H1 (cell line): ENCODE measurements around the gene QSOX1. TPM values are rescaled to one million over a fixed set of nuclear protein-coding genes. Genes with fewer than 3 reads are reported as not detected.

Source experiments
- CTCF ChIA-PET: fragments of 300-600 bp; sonication (Branson Sonifier 250); formaldehyde crosslinking; loops from one replicate; lab custom pipeline; 2021; ENCODE audit not compliant: partially characterized antibody; lab: Charles Lee
- POLR2A ChIA-PET: fragments of 300-600 bp; sonication (Branson Sonifier 250); formaldehyde crosslinking; loops from one replicate; lab custom pipeline; 2021; ENCODE audit warnings: inconsistent platforms; ENCODE audit not compliant: partially characterized antibody; lab: Charles Lee
- DNase-seq, 2 experiments: peaks; one replicate each; pipeline versions ENCODE4 v3.0.0 to v3.0.0-alpha.2; 2010 to 2022; ENCODE audit warnings: low spot score in 2 of 2, low read depth in 1 of 2, mixed read lengths in 1 of 2
- FAIRE-seq: peaks from 2 replicates; lab custom pipeline; 2011; peaks lifted over from hg19 to GRCh38; lab: Jason Lieb, UNC
- H2AFZ ChIP-seq: 2 replicates; pipeline ENCODE4 v1.8.1; 2012; ENCODE audit warnings: low read length, inconsistent platforms
- H2AK5ac ChIP-seq: 2 replicates; pipeline ENCODE4 v1.6.1; 2013; ENCODE audit warnings: low read depth, low read length
- H2BK120ac ChIP-seq: replicated peaks from 2 replicates; pipeline ENCODE3; 2013; ENCODE audit warnings: low read depth, low read length, inconsistent platforms
- H2BK12ac ChIP-seq: 2 replicates; pipeline ENCODE4 v1.6.1; 2013; ENCODE audit warnings: low read depth, low read length
- H2BK15ac ChIP-seq: 2 replicates; pipeline ENCODE4 v1.6.1; 2013; ENCODE audit warnings: low read length
- H2BK20ac ChIP-seq: 2 replicates; pipeline ENCODE4 v1.6.1; 2013; ENCODE audit warnings: low read length
- H2BK5ac ChIP-seq: 2 replicates; pipeline ENCODE4 v1.6.1; 2013; ENCODE audit warnings: low read depth, low read length
- H3K14ac ChIP-seq: 2 replicates; pipeline ENCODE4 v1.6.1; 2013; ENCODE audit warnings: inconsistent platforms; ENCODE audit not compliant: insufficient read length
- H3K18ac ChIP-seq: 2 replicates; pipeline ENCODE4 v1.6.1; 2013; ENCODE audit warnings: low read length; ENCODE audit errors: extremely low read depth
- H3K23ac ChIP-seq: 2 replicates; pipeline ENCODE4 v1.6.1; 2013; ENCODE audit warnings: inconsistent platforms; ENCODE audit not compliant: insufficient read length
- H3K23me2 ChIP-seq: 2 replicates; pipeline ENCODE4 v1.6.1; 2013; ENCODE audit warnings: low read depth, low read length
- H3K27ac ChIP-seq: 2 replicates; pipeline ENCODE4 v1.6.1; 2011; ENCODE audit warnings: low read depth, low read length, inconsistent platforms
- H3K27me3 ChIP-seq, 4 experiments: replicated peaks in 1 of 4; 1 replicate in 1 of 4; 2 replicates in 3 of 4; pipeline versions ENCODE4 v1.6.1 to v1.8.1; 2011 to 2013; ENCODE audit warnings: low read length in 3 of 4, mild to moderate bottlenecking in 3 of 4, inconsistent platforms in 2 of 4, mixed read lengths in 2 of 4, moderate library complexity in 1 of 4; ENCODE audit not compliant: control insufficient read depth in 3 of 4, insufficient read depth in 3 of 4; ENCODE audit errors: extremely low read depth in 1 of 4
- H3K36me3 ChIP-seq, 4 experiments: 2 replicates each; pipeline versions ENCODE4 v1.6.1 to v1.8.1; 2011 to 2013; ENCODE audit warnings: mild to moderate bottlenecking in 4 of 4, low read length in 3 of 4, moderate library complexity in 2 of 4, control low read depth in 1 of 4, inconsistent platforms in 1 of 4; ENCODE audit not compliant: insufficient read depth in 4 of 4, control insufficient read depth in 2 of 4
- H3K4ac ChIP-seq: replicated peaks from 2 replicates; pipeline ENCODE3; 2013; ENCODE audit warnings: low read length, low read depth, mixed read lengths, inconsistent platforms; ENCODE audit not compliant: insufficient read length
- H3K4me1 ChIP-seq, 4 experiments: replicated peaks in 1 of 4; 1 replicate in 1 of 4; 2 replicates in 3 of 4; pipeline versions ENCODE4 v1.6.1 to v1.8.1; 2011 to 2013; ENCODE audit warnings: low read length in 3 of 4, inconsistent platforms in 2 of 4, mixed read lengths in 1 of 4; ENCODE audit not compliant: insufficient read depth in 4 of 4, control insufficient read depth in 3 of 4
- H3K4me2 ChIP-seq, 2 experiments: 2 replicates each; pipeline versions ENCODE4 v1.6.1 to v1.8.1; 2011 to 2013; ENCODE audit warnings: low read depth in 2 of 2, low read length in 2 of 2, control low read depth in 1 of 2, inconsistent platforms in 1 of 2, mild to moderate bottlenecking in 1 of 2; ENCODE audit not compliant: insufficient read depth in 1 of 2
- H3K4me3 ChIP-seq, 4 experiments: fragments of 200-600, 300-600 bp in 1 of 4; sonication (generic), shearing (Covaris generic), sonication (Bioruptor Twin) in 1 of 4; 2 replicates each; pipeline versions ENCODE4 v1.5.1 to v1.8.1; 2011 to 2016; ENCODE audit warnings: low read length in 4 of 4, low read depth in 3 of 4, control low read depth in 2 of 4, inconsistent platforms in 2 of 4, mild to moderate bottlenecking in 2 of 4, mixed read lengths in 1 of 4, moderate library complexity in 1 of 4; ENCODE audit not compliant: insufficient read depth in 2 of 4; ENCODE audit errors: extremely low read depth in 1 of 4
- H3K56ac ChIP-seq: replicated peaks from 2 replicates; pipeline ENCODE3; 2013; ENCODE audit warnings: low read depth, mild to moderate bottlenecking, mixed read lengths, low read length, inconsistent platforms; ENCODE audit not compliant: insufficient read length
- H3K79me1 ChIP-seq: 2 replicates; pipeline ENCODE4 v1.6.1; 2013; ENCODE audit warnings: low read depth, low read length, control low read depth
- H3K79me2 ChIP-seq, 2 experiments: 2 replicates each; pipeline versions ENCODE4 v1.6.1 to v1.8.1; 2012 to 2013; ENCODE audit warnings: low read length in 2 of 2, mild to moderate bottlenecking in 2 of 2, inconsistent platforms in 1 of 2; ENCODE audit not compliant: insufficient read depth in 2 of 2, control insufficient read depth in 1 of 2
- H3K9ac ChIP-seq, 4 experiments: replicated peaks in 1 of 4; 1 replicate in 1 of 4; 2 replicates in 3 of 4; pipeline versions ENCODE4 v1.6.1 to v1.8.1; 2011 to 2013; ENCODE audit warnings: low read depth in 3 of 4, low read length in 3 of 4, control low read depth in 2 of 4, mild to moderate bottlenecking in 2 of 4, moderate library complexity in 2 of 4, inconsistent platforms in 1 of 4; ENCODE audit errors: extremely low read depth in 1 of 4
- H3K9me3 ChIP-seq, 2 experiments: 2 replicates each; pipeline versions ENCODE4 v1.6.1 to v1.8.1; 2012 to 2013; ENCODE audit warnings: mild to moderate bottlenecking in 2 of 2, moderate library complexity in 2 of 2, control low read depth in 1 of 2, inconsistent platforms in 1 of 2, low read depth in 1 of 2, low read length in 1 of 2, mixed read lengths in 1 of 2; ENCODE audit not compliant: insufficient read depth in 2 of 2
- H4K20me1 ChIP-seq, 2 experiments: replicated peaks in 1 of 2; 2 replicates each; pipeline versions ENCODE3 to v1.8.1; 2011 to 2013; ENCODE audit warnings: inconsistent platforms in 2 of 2, low read length in 2 of 2, mild to moderate bottlenecking in 1 of 2; ENCODE audit not compliant: insufficient read depth in 2 of 2, control insufficient read depth in 1 of 2
- H4K5ac ChIP-seq: 2 replicates; pipeline ENCODE4 v1.6.1; 2013; ENCODE audit warnings: low read length, low read depth, mixed read lengths, inconsistent platforms; ENCODE audit not compliant: insufficient read length
- H4K8ac ChIP-seq: 2 replicates; pipeline ENCODE4 v1.8.0; 2013; ENCODE audit warnings: mild to moderate bottlenecking, moderate library complexity, low read length, inconsistent platforms; ENCODE audit not compliant: insufficient read depth; ENCODE audit errors: extremely low read depth
- H4K91ac ChIP-seq: replicated peaks from 2 replicates; pipeline ENCODE3; 2013; ENCODE audit warnings: low read length, mixed read lengths, inconsistent platforms; ENCODE audit not compliant: insufficient read length
- ATF2 ChIP-seq: IDR thresholded peaks from 2 replicates; pipeline ENCODE4 v1.6.1; 2012; ENCODE audit warnings: low read length, inconsistent platforms
- ATF3 ChIP-seq: IDR thresholded peaks from 2 replicates; pipeline ENCODE4 v1.6.1; 2011; ENCODE audit warnings: low read depth, mild to moderate bottlenecking, low read length; ENCODE audit not compliant: insufficient read depth
- EGR1 ChIP-seq: IDR thresholded peaks from 2 replicates; pipeline ENCODE4 v1.6.1; 2011; ENCODE audit warnings: low read depth, low read length, borderline replicate concordance
- EP300 ChIP-seq, 2 experiments: IDR thresholded peaks; 1 replicate in 1 of 2; 2 replicates in 1 of 2; pipeline ENCODE4 v1.6.1; 2011 to 2012; ENCODE audit warnings: low read depth in 2 of 2, low read length in 2 of 2, mild to moderate bottlenecking in 2 of 2, borderline replicate concordance in 1 of 2, inconsistent platforms in 1 of 2, moderate library complexity in 1 of 2
- EZH2 ChIP-seq: fragments of 200-600 bp; sonication (generic); IDR thresholded peaks from 2 replicates; pipeline ENCODE4 v1.7.1; 2012; ENCODE audit warnings: low read depth, mild to moderate bottlenecking, moderate library complexity, low read length, inconsistent platforms; ENCODE audit not compliant: severe bottlenecking
- NANOG ChIP-seq: IDR thresholded peaks from 2 replicates; pipeline ENCODE4 v1.6.1; 2011; ENCODE audit warnings: low read length, low read depth, mild to moderate bottlenecking, inconsistent platforms; ENCODE audit not compliant: insufficient read depth, poor library complexity, severe bottlenecking
- RAD21 ChIP-seq, 2 experiments: IDR thresholded peaks in 1 of 2; conservative IDR thresholded peaks in 1 of 2; 2 replicates each; pipeline ENCODE4 v1.6.1; 2011; ENCODE audit warnings: low read depth in 2 of 2, low read length in 2 of 2, improper control_type of control experiment in 1 of 2, inconsistent platforms in 1 of 2, mild to moderate bottlenecking in 1 of 2, moderate library complexity in 1 of 2
- TAF7 ChIP-seq: optimal IDR thresholded peaks from 2 replicates; pipeline ENCODE3; 2011; ENCODE audit warnings: low read depth, mild to moderate bottlenecking, inconsistent platforms, low read length, moderate library complexity, borderline replicate concordance
- TCF12 ChIP-seq: IDR thresholded peaks from 2 replicates; pipeline ENCODE4 v1.6.1; 2011; ENCODE audit warnings: low read depth, mild to moderate bottlenecking, low read length
- WGBS, 2 experiments: shearing (Covaris generic) in 1 of 2; methylation state at CpG; one replicate each; pipeline versions ENCODE4 v1.1.6 to v1.1.7; 2013 to 2015; ENCODE audit warnings: low lambda C conversion rate in 2 of 2, mixed read lengths in 2 of 2, inconsistent platforms in 1 of 2, low coverage in 1 of 2, missing lambda C conversion rate in 1 of 2; ENCODE audit not compliant: insufficient replicate concordance in 2 of 2, insufficient coverage in 1 of 2, insufficient read length in 1 of 2; ENCODE audit errors: extremely low coverage in 1 of 2, missing lambda C conversion rate in 1 of 2; 5-methylcytosine and 5-hydroxymethylcytosine counted together
- polyA plus RNA-seq, 7 experiments: library from polyadenylated mRNA; depleted of rRNA in 3 of 7; stranded (reverse) in 5 of 7; unstranded in 2 of 7; fragments of >200 nt in 5 of 7; fragments of 200-250 nt in 2 of 7; gene quantifications; 1 replicate in 5 of 7; 2 replicates in 1 of 7; 4 replicates in 1 of 7; pipeline versions ENCODE4 v1.2.1 to v1.2.3, GENCODE V29; 2011 to 2013; ENCODE audit warnings: missing spikeins in 2 of 7, mixed read lengths in 2 of 7
- total RNA-seq: library from RNA; stranded (reverse); fragmentation: NEBNext Ultra II Directional; extraction: Animal tissue kit (Norgen Biotek cat#: 25700); gene quantifications from 2 replicates; pipeline ENCODE4 v1.2.1, GENCODE V29; 2021
- TF ChIP-seq, protein P1 (sequence below): IDR thresholded peaks from 2 replicates; pipeline ENCODE4 v1.6.1; 2012; ENCODE audit warnings: inconsistent platforms

The QSOX1 gene
- total and polyA plus RNA-seq, 2 of the 8 experiments (the other 6 are each of a cell fraction or from before 2014, with no cell fraction given): 97.7 to 123 TPM

GRCh38 chr1:180135535-180135934 is 19.1 kb upstream of the QSOX1 start:
- DNase-seq (no peak), FAIRE-seq (no peak)
- Histone ChIP-seq H3K9ac (no peak overlapping the region), H3K23me2 (no peaks in the 10 kb centered on the region), H3K18ac (no peak overlapping the region), H2AFZ (no peak overlapping the region), H3K4ac (no peak overlapping the region), H3K9me3 (no peaks in the 10 kb centered on the region), H3K23ac (no peak overlapping the region), H2BK12ac (no peak overlapping the region), H4K20me1 (no peaks in the 10 kb centered on the region), H3K4me2 (no peak overlapping the region), H2BK20ac (no peak overlapping the region), H3K79me1 (no peaks in the 10 kb centered on the region), H3K36me3 (no peaks in the 10 kb centered on the region), H4K8ac (no peak overlapping the region), H4K5ac (no peak overlapping the region), H2BK120ac (no peak overlapping the region), H3K27ac (no peak overlapping the region), H4K91ac (no peak overlapping the region), H3K56ac (no peak overlapping the region), H3K4me3 (no peak overlapping the region), H2BK15ac (no peak overlapping the region), H3K4me1 (no peaks in the 10 kb centered on the region), H3K14ac (no peak overlapping the region), H3K27me3 (no peaks in the 10 kb centered on the region; a peak in 2 of 7 replicates), H3K79me2 (no peaks in the 10 kb centered on the region), H2AK5ac (no peak overlapping the region), H2BK5ac (no peak overlapping the region)
- POLR2A ChIA-PET: no interaction called here
- WGBS, 2 experiments: 68% methylated on average over 1 of the region's 1 CpG; no CpG with 5 or more reads in 1 of the 2 experiments
- CTCF ChIA-PET: interaction anchor here (0.6 to 1.3 kb wide), 5 partner anchors 31 to 1007 kb away, joined by 3 to 4 read pairs (median 3); no protein-coding TSS in a partner anchor
- no peak for TF ChIP-seq EZH2
- no peak for TF ChIP-seq RAD21 (IDR thresholded peaks at IDR 0.05 in 1 of 2, conservative IDR thresholded peaks at IDR 0.05 in 1 of 2; ENCODE audit: low read depth in 2 of 2, low read length in 2 of 2)
- TF ChIP-seq, protein P1, sequence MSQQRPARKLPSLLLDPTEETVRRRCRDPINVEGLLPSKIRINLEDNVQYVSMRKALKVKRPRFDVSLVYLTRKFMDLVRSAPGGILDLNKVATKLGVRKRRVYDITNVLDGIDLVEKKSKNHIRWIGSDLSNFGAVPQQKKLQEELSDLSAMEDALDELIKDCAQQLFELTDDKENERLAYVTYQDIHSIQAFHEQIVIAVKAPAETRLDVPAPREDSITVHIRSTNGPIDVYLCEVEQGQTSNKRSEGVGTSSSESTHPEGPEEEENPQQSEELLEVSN: no peak
- TF ChIP-seq NANOG: no peak
- no peak for TF ChIP-seq EP300 (IDR thresholded peaks at IDR 0.05; ENCODE audit: borderline replicate concordance in 1 of 2, low read depth in 2 of 2, low read length in 2 of 2)
- no peak for TF ChIP-seq EGR1
- no peak for TF ChIP-seq ATF2
- TF ChIP-seq ATF3: no peak
- no peak for TF ChIP-seq TCF12
- TF ChIP-seq TAF7: no peak
